WTC11 (cell line): ENCODE data around the gene SLC5A10.

Experiments
- FOXJ3 ChIP-seq: sonication (generic); formaldehyde crosslinking; IDR thresholded peaks from 2 replicates; pipeline ENCODE4 v1.9.0; 2021; ENCODE audit warnings: missing genetic modification reagents, mild to moderate bottlenecking, borderline replicate concordance
- FOXP1 ChIP-seq: sonication (generic); formaldehyde crosslinking; IDR thresholded peaks from 2 replicates; pipeline ENCODE4 v1.8.0; 2022; ENCODE audit warnings: missing genetic modification reagents, mild to moderate bottlenecking, moderate library complexity, borderline replicate concordance
- GABPB1 ChIP-seq: sonication (generic); formaldehyde crosslinking; IDR thresholded peaks from 2 replicates; pipeline ENCODE4 v1.8.1; 2023; ENCODE audit warnings: mild to moderate bottlenecking, missing genetic modification reagents
- IRF1 ChIP-seq: sonication (generic); formaldehyde crosslinking; IDR thresholded peaks from 2 replicates; pipeline ENCODE4 v1.8.0; 2023; ENCODE audit warnings: missing genetic modification reagents
- JUN ChIP-seq: sonication (generic); formaldehyde crosslinking; IDR thresholded peaks from 2 replicates; pipeline ENCODE4 v1.8.0; 2023; ENCODE audit warnings: mild to moderate bottlenecking, missing genetic modification reagents
- KAT7 ChIP-seq: sonication (generic); formaldehyde crosslinking; IDR thresholded peaks from 2 replicates; pipeline ENCODE4 v1.8.1; 2023; ENCODE audit warnings: missing genetic modification reagents, mild to moderate bottlenecking, borderline replicate concordance
- TEAD1 ChIP-seq: sonication (generic); formaldehyde crosslinking; IDR thresholded peaks from 2 replicates; pipeline ENCODE4 v1.8.0; 2022; ENCODE audit warnings: mild to moderate bottlenecking, missing genetic modification reagents
- ZNF671 ChIP-seq: fragments of 250-450 bp; sonication (Bioruptor Pico); IDR thresholded peaks from 2 replicates; pipeline ENCODE4 v1.8.0; 2021; ENCODE audit warnings: mild to moderate bottlenecking
- TF ChIP-seq, protein P1 (sequence below): fragments of 200-600 bp; IDR thresholded peaks from 2 replicates; pipeline ENCODE4 v1.8.0; 2022; ENCODE audit warnings: antibody characterized with exemption
- TF ChIP-seq, protein P2 (sequence below): sonication (generic); formaldehyde crosslinking; IDR thresholded peaks from 2 replicates; pipeline ENCODE4 v1.8.1; 2023; ENCODE audit warnings: mild to moderate bottlenecking, missing genetic modification reagents
- TF ChIP-seq, protein P3 (sequence below): sonication (generic); formaldehyde crosslinking; IDR thresholded peaks from 2 replicates; pipeline ENCODE4 v1.8.0; 2022; ENCODE audit warnings: mild to moderate bottlenecking, missing genetic modification reagents

DNA sequence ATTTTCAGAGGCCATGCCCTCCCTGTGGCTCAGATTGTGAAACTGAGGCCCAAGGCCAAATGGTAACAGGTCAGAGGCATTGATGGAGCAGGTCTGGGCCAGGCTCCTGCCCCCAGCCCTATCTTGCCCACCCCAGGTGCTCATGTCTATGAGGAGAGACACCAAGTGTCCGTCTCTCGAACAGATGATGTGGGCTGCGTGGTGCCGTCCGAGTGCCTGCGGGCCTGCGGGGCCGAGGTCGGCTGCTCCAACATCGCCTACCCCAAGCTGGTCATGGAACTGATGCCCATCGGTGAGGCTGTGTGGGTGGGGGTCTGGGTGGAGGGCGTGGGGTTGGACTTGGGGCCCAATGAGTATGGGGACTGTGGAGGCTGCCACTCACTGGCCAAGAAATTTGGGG lies 61.3 kb downstream of the SLC5A10 start:
- TF ChIP-seq, protein P1, sequence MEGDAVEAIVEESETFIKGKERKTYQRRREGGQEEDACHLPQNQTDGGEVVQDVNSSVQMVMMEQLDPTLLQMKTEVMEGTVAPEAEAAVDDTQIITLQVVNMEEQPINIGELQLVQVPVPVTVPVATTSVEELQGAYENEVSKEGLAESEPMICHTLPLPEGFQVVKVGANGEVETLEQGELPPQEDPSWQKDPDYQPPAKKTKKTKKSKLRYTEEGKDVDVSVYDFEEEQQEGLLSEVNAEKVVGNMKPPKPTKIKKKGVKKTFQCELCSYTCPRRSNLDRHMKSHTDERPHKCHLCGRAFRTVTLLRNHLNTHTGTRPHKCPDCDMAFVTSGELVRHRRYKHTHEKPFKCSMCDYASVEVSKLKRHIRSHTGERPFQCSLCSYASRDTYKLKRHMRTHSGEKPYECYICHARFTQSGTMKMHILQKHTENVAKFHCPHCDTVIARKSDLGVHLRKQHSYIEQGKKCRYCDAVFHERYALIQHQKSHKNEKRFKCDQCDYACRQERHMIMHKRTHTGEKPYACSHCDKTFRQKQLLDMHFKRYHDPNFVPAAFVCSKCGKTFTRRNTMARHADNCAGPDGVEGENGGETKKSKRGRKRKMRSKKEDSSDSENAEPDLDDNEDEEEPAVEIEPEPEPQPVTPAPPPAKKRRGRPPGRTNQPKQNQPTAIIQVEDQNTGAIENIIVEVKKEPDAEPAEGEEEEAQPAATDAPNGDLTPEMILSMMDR, result no peak
- TF ChIP-seq ZNF671 (CRISPR knock-in tag) (no peak), FOXJ3 (CRISPR knock-in tag) (no peak), KAT7 (CRISPR knock-in tag) (no peak), TEAD1 (no peak), IRF1 (CRISPR knock-in tag) (no peak), JUN (CRISPR knock-in tag) (no peak), FOXP1 (CRISPR knock-in tag) (no peak), GABPB1 (no peak)
- TF ChIP-seq, protein P2, sequence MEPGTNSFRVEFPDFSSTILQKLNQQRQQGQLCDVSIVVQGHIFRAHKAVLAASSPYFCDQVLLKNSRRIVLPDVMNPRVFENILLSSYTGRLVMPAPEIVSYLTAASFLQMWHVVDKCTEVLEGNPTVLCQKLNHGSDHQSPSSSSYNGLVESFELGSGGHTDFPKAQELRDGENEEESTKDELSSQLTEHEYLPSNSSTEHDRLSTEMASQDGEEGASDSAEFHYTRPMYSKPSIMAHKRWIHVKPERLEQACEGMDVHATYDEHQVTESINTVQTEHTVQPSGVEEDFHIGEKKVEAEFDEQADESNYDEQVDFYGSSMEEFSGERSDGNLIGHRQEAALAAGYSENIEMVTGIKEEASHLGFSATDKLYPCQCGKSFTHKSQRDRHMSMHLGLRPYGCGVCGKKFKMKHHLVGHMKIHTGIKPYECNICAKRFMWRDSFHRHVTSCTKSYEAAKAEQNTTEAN (CRISPR knock-in tag), result no peak
- TF ChIP-seq, protein P3, sequence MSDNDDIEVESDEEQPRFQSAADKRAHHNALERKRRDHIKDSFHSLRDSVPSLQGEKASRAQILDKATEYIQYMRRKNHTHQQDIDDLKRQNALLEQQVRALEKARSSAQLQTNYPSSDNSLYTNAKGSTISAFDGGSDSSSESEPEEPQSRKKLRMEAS (CRISPR knock-in tag), result no peak
